Measurements from ENCODE around the gene SCARF2. TPM values are rescaled to one million over a fixed set of nuclear protein-coding genes. Genes with fewer than 3 reads are reported as not detected.
"Not testable (repeated sequence)": the region's sequence is repeated elsewhere in the genome, so short reads cannot be mapped to it uniquely, and the experiment has no call there.

Gene SCARF2
- total RNA-seq, 4 donors from 2014 or later, result 14.8 to 25.3 (median 20.1) TPM

DNA sequence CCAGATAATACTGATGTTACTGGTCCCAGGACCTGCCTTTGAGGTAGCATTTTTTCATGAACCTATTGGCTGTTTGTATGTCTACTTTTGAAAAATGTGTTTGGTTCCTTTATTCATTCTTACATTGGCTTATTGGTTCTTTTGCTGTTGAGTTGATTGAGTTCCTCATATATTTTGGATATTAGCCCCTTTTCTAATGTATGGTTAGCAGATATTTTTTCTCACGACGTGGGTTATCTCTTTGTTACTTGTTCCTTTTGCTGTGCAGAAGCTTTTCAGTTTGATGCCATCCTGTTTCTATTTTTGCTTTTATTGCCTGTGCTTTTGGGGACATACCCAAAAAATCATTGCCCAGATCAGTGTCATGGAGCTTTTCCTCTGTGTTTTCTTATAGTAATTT lies 53.5 kb downstream of the SCARF2 start:
- WGBS, 2 donors (ENCODE audit: low coverage in 1 of 2), result 57 to 64% methylated on average over 2 of the region's 2 CpGs
- H3K36me3 ChIP-seq, result no peaks in the 10 kb centered on the region
- no peaks in the 10 kb centered on the region for H3K4me1 ChIP-seq
- H3K4me3 ChIP-seq, result no peak overlapping the region
- H3K27ac ChIP-seq, result no peak overlapping the region
- no peaks in the 10 kb centered on the region for H3K9me3 ChIP-seq
- TF ChIP-seq POLR2A (IDR thresholded peaks at IDR 0.05) (no peak), POLR2AphosphoS5 (IDR thresholded peaks at IDR 0.05) (no peak), EP300 (IDR thresholded peaks at IDR 0.05) (no peak), CTCF (IDR thresholded peaks at IDR 0.05) (no peak)
- ATAC-seq, result no peak
- peaks cover 36% of the 10 kb centered on the region for H3K27me3 ChIP-seq

DNA sequence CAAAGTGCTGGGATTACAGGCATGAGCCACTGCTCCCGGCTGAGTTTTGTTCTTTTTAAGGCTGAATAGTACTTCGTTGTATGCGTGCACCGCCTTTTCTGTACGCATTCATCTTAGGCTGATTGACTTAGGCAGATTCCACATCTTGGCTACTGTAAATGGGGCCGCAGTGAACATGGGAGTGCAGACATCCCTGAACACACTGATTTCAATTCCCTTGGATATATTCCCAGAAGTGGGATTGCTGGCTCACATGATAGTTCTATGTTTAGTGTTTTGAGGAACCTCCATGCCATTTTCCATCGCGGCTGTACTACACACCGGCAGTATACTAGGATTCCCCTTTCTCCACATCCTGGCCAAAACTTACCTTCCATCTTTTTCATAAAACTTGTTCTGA lies 54.1 kb downstream of the SCARF2 start:
- TF ChIP-seq CTCF (IDR thresholded peaks at IDR 0.05), result no peak
- H3K27me3 ChIP-seq, result peaks cover 36% of the 10 kb centered on the region
- no peaks in the 10 kb centered on the region for H3K36me3 ChIP-seq
- H3K9me3 ChIP-seq, result no peaks in the 10 kb centered on the region
- no peak overlapping the region for H3K27ac ChIP-seq
- 64 to 79% methylated on average over 9 of the region's 9 CpGs for WGBS, 2 donors (ENCODE audit: low coverage in 1 of 2)
- no peak overlapping the region for H3K4me3 ChIP-seq
- no peaks in the 10 kb centered on the region for H3K4me1 ChIP-seq
- no peak for ATAC-seq

- no peak overlapping the region for H3K4me3 ChIP-seq
- no peaks in the 10 kb centered on the region for H3K4me1 ChIP-seq
- H3K27me3 ChIP-seq, result peaks cover 27% of the 10 kb centered on the region
- WGBS, 2 donors (ENCODE audit: low coverage in 1 of 2), result 38% methylated on average over 1 of the region's 1 CpG; no CpG with 5 or more reads in 1 of the 2 donors
- no peak for ATAC-seq
- no peaks in the 10 kb centered on the region for H3K36me3 ChIP-seq
- H3K27ac ChIP-seq, result no peak overlapping the region
- no peaks in the 10 kb centered on the region for H3K9me3 ChIP-seq
- no peak for TF ChIP-seq EP300 (IDR thresholded peaks at IDR 0.05)
- TF ChIP-seq POLR2A (IDR thresholded peaks at IDR 0.05), result no peak
- no peak for TF ChIP-seq POLR2AphosphoS5 (IDR thresholded peaks at IDR 0.05)
- TF ChIP-seq CTCF (IDR thresholded peaks at IDR 0.05), result no peak
Measured at GRCh38 chr22:20380486-20380885, 57.1 kb downstream of the SCARF2 start.

DNA sequence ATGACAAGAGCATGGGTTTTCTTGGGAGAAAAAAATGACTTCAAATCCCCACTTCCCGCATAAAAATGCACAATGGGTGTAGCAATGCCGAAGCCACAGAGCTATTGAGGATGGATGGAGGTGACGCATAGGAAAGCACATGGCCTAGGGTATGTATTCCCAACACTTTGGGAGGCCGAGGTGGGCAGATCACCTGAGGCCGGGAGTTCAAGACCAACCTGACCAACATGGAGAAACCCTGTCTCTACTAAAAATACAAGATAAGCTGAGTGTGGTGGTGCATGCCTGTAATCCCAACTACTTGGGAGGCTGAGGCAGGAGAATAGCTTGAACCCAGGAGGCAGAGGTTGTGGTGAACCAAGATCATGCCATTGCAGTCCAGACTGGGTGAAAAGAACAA lies 58.9 kb downstream of the SCARF2 start:
- not testable (repeated sequence) for ATAC-seq, H3K36me3 ChIP-seq, H3K4me3 ChIP-seq, H3K27me3 ChIP-seq, H3K9me3 ChIP-seq, H3K27ac ChIP-seq, H3K4me1 ChIP-seq
- WGBS, 2 donors (ENCODE audit: low coverage in 1 of 2), result 80 to 90% methylated on average over 1 to 2 of the region's 5 CpGs

DNA sequence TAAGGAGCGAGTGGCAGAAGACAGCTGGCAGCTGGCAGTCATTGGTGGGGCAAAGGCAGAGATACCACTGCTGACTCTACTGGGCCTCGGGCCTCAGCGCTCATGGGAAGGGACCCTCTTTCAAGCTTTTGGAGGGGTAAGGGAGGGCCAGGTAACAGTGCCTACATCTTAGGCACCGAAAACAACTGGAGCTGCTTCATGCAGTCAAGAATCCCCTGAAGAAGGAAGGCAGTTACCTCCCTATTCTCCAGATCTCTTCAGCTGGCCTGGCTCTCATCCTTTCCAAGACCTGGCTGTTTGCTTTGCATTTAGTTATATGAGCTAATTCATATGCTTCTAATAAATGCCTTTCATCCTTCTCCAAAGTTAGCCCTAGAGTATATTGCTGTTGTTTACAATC lies 59.5 kb downstream of the SCARF2 start:
- TF ChIP-seq POLR2AphosphoS5 (IDR thresholded peaks at IDR 0.05) (no peak), POLR2A (IDR thresholded peaks at IDR 0.05) (no peak), CTCF (IDR thresholded peaks at IDR 0.05) (no peak), EP300 (IDR thresholded peaks at IDR 0.05) (no peak)
- Histone ChIP-seq H3K27ac (no peak overlapping the region), H3K36me3 (no peaks in the 10 kb centered on the region), H3K27me3 (peaks cover 4% of the 10 kb centered on the region), H3K4me1 (no peaks in the 10 kb centered on the region), H3K9me3 (no peaks in the 10 kb centered on the region), H3K4me3 (no peak overlapping the region)
- ATAC-seq, result no peak
- 81 to 90% methylated on average over 2 to 4 of the region's 4 CpGs for WGBS, 2 donors (ENCODE audit: low coverage in 1 of 2)

DNA sequence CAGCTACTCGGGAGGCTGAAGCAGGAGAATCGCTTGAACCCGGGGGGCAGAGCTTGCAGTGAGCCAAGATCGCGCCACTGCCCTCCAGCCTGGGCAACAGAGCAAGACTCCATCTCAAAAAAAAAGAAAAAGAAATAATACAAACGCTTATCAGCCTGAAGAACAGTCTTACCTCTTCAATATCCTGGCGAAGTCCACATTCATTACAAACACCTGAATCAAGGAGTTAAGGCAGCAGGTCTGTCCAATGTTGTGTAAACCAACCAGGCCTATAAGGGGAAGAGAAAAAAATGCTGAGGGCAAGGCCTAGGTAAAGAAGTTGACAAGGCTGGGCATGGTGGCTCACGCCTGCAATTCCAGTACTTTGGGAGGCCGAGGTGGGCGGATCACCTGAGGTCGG lies 60.6 kb downstream of the SCARF2 start:
- H3K4me1 ChIP-seq, H3K4me3 ChIP-seq, H3K27ac ChIP-seq, H3K9me3 ChIP-seq, H3K36me3 ChIP-seq, H3K27me3 ChIP-seq, ATAC-seq: not testable (repeated sequence)
- WGBS, 2 donors (ENCODE audit: low coverage in 1 of 2), result 94 to 100% methylated on average over 2 to 9 of the region's 11 CpGs

- H3K4me3 ChIP-seq, H3K36me3 ChIP-seq, H3K9me3 ChIP-seq, H3K27ac ChIP-seq, H3K4me1 ChIP-seq, H3K27me3 ChIP-seq, ATAC-seq: not testable (repeated sequence)
- WGBS, 2 donors (ENCODE audit: low coverage in 1 of 2), result 100% methylated on average over 1 to 4 of the region's 8 CpGs
Measured at GRCh38 chr22:20376281-20376680, 61.3 kb downstream of the SCARF2 start.
